GM10248 (cell line): ENCODE results near the gene CPXM2.

ENCODE experiments used
- CTCF ChIA-PET: fragments of 300-600 bp; sonication (Branson Sonifier 250); formaldehyde crosslinking; extraction: SDS; loops from one replicate; lab custom pipeline; 2021; ENCODE audit warnings: antibody characterized with exemption; lab: Yijun Ruan, JAX
- POLR2A ChIA-PET: fragments of 350-650 bp; sonication (Branson Sonifier 250); formaldehyde crosslinking; extraction: SDS; loops from one replicate; lab custom pipeline; 2020; ENCODE audit warnings: antibody characterized with exemption; lab: Yijun Ruan, JAX
- DNase-seq: peaks from one replicate; pipeline ENCODE4 v3.0.0; 2012; ENCODE audit errors: extremely low spot score
- CTCF ChIP-seq: IDR thresholded peaks from 2 replicates; pipeline ENCODE4 v1.5.1; 2012; ENCODE audit warnings: mild to moderate bottlenecking, low read depth; ENCODE audit errors: extremely low read depth, missing control alignments, control extremely low read depth

Gene CPXM2

GRCh38 chr10:123863183-123863575, 28.4 kb downstream of the CPXM2 start:
- no peak for DNase-seq
- ChIA-PET CTCF (no interaction called here), POLR2A (no interaction called here)
- no peak for TF ChIP-seq CTCF

- TF ChIP-seq CTCF, result no peak
- POLR2A ChIA-PET, result no interaction called here
- DNase-seq, result no peak
- CTCF ChIA-PET, result no interaction called here
Observed at GRCh38 chr10:123862421-123863182, 29.0 kb downstream of the CPXM2 start.

GRCh38 chr10:123860856-123861255, 30.8 kb downstream of the CPXM2 start:
- ChIA-PET CTCF (no interaction called here), POLR2A (no interaction called here)
- DNase-seq, result no peak
- TF ChIP-seq CTCF, result no peak

- ChIA-PET POLR2A (no interaction called here), CTCF (no interaction called here)
- TF ChIP-seq CTCF, result no peak
Observed at GRCh38 chr10:123860209-123860608, 31.4 kb downstream of the CPXM2 start.

GRCh38 chr10:123859653-123860050, 32.0 kb downstream of the CPXM2 start:
- no peak for DNase-seq
- POLR2A ChIA-PET, result no interaction called here
- CTCF ChIA-PET, result no interaction called here
- TF ChIP-seq CTCF, result no peak

More at GRCh38 chr10:123860209-123860608, 31.4 kb downstream of the CPXM2 start:
- DNase-seq, result no peak

- TF ChIP-seq CTCF, result no peak
- ChIA-PET CTCF (no interaction called here), POLR2A (no interaction called here)
- no peak for DNase-seq
Observed at GRCh38 chr10:123858907-123859652, 32.5 kb downstream of the CPXM2 start.
